GM12878 (cell line): ENCODE results near the gene PSMD3. TPM values are rescaled to one million over a fixed set of nuclear protein-coding genes. Genes with fewer than 3 reads are reported as not detected.
A peak's percentile ranks its signal among the peaks of the same experiment; 100 is the strongest.

ENCODE experiments used
- ATAC-seq: fragments of 200-7000 bp; cut with Tn5 transposase; 3 replicates; pipeline ENCODE4 v1.9.1; 2020; ENCODE audit warnings: mild to moderate bottlenecking, moderate library complexity
- BruUV-seq: library from RNA; stranded (reverse); fragments of 400-500 nt; replicated peaks from 2 replicates; lab custom pipeline; 2021; lab: Mats Ljungman, UMichigan
- CTCF ChIA-PET: fragments of 300-600 bp; sonication (Branson Sonifier 250); formaldehyde crosslinking; extraction: SDS; loops from one replicate; lab custom pipeline; 2021; ENCODE audit warnings: inconsistent platforms; lab: Yijun Ruan, JAX
- POLR2A ChIA-PET: fragments of 350-600 bp; formaldehyde crosslinking; extraction: SDS; loops from one replicate; lab custom pipeline; 2021; ENCODE audit warnings: inconsistent platforms; lab: Charles Lee
- RAD21 ChIA-PET: fragments of 300-600 bp; sonication (Branson Sonifier 250); formaldehyde crosslinking; loops from one replicate; lab custom pipeline; 2023; ENCODE audit warnings: antibody characterized with exemption; ENCODE audit not compliant: unreplicated experiment; lab: Charles Lee
- SMC1A ChIA-PET: fragments of 300-600 bp; sonication (Branson Sonifier 250); formaldehyde crosslinking; loops from one replicate; lab custom pipeline; 2023; ENCODE audit not compliant: unreplicated experiment, uncharacterized antibody; lab: Charles Lee
- DNase-seq: peaks from one replicate; pipeline ENCODE4 v3.0.0-alpha.2; 2011; ENCODE audit warnings: low read depth, low spot score
- FAIRE-seq: peaks from 3 replicates; lab custom pipeline; 2011; peaks lifted over from hg19 to GRCh38; lab: Jason Lieb, UNC
- H2AFZ ChIP-seq: 2 replicates; pipeline ENCODE4 v1.6.0; 2011; ENCODE audit warnings: low read depth, low read length, control low read depth; ENCODE audit not compliant: control insufficient read depth
- H3K27ac ChIP-seq: 2 replicates; pipeline ENCODE4 v1.5.1; 2011; ENCODE audit warnings: control low read depth; ENCODE audit not compliant: control insufficient read depth, insufficient read depth
- H3K27me3 ChIP-seq, 2 experiments: replicated peaks in 1 of 2; 2 replicates each; pipeline versions ENCODE4 v1.6.0 to v1.6.1; 2011; ENCODE audit warnings: low read length in 1 of 2; ENCODE audit not compliant: control insufficient read depth in 2 of 2, insufficient read depth in 2 of 2
- H3K36me3 ChIP-seq, 2 experiments: 2 replicates each; pipeline ENCODE4 v1.5.1; 2011; ENCODE audit warnings: low read length in 1 of 2; ENCODE audit not compliant: control insufficient read depth in 2 of 2, insufficient read depth in 2 of 2
- H3K4me1 ChIP-seq: 2 replicates; pipeline ENCODE4 v1.6.1; 2011; ENCODE audit warnings: mild to moderate bottlenecking, low read length, moderate library complexity, mixed read lengths; ENCODE audit not compliant: control insufficient read depth, insufficient read depth
- H3K4me2 ChIP-seq: 2 replicates; pipeline ENCODE4 v1.6.0; 2011; ENCODE audit warnings: control low read depth; ENCODE audit not compliant: control insufficient read depth, insufficient read depth
- H3K4me3 ChIP-seq: fragments of 200-600 bp; sonication (generic); 2 replicates; pipeline ENCODE4 v1.5.1; 2016
- H3K79me2 ChIP-seq: 2 replicates; pipeline ENCODE4 v1.6.0; 2011; ENCODE audit warnings: low read length; ENCODE audit not compliant: control insufficient read depth, insufficient read depth
- H3K9ac ChIP-seq: 2 replicates; pipeline ENCODE4 v1.8.0; 2011; ENCODE audit warnings: low read length, control low read depth, mixed read lengths; ENCODE audit not compliant: control insufficient read depth, insufficient read depth
- H3K9me3 ChIP-seq: replicated peaks from 3 replicates; pipeline ENCODE4 v1.5.1; 2011; ENCODE audit warnings: mild to moderate bottlenecking, low read length; ENCODE audit not compliant: control insufficient read depth, insufficient read depth
- H4K20me1 ChIP-seq: 2 replicates; pipeline ENCODE4 v1.6.0; 2011; ENCODE audit not compliant: control insufficient read depth, insufficient read depth
- ATF2 ChIP-seq: IDR thresholded peaks from 2 replicates; pipeline ENCODE4 v1.6.1; 2012; ENCODE audit warnings: low read length, inconsistent platforms
- GATAD2B ChIP-seq: fragments of 450-650 bp; conservative IDR thresholded peaks from 2 replicates; pipeline ENCODE4 v1.6.1; 2017; ENCODE audit warnings: low read depth, mild to moderate bottlenecking, moderate library complexity
- IKZF1 ChIP-seq: fragments of 450-650 bp; conservative IDR thresholded peaks from 2 replicates; pipeline ENCODE4 v1.6.1; 2017; ENCODE audit warnings: antibody characterized with exemption, mild to moderate bottlenecking
- MYB ChIP-seq: fragments of 150-350 bp; IDR thresholded peaks from 2 replicates; pipeline ENCODE4 v1.6.1; 2014; ENCODE audit warnings: mild to moderate bottlenecking, low read depth, low read length, borderline replicate concordance
- SPI1 ChIP-seq: IDR thresholded peaks from 2 replicates; pipeline ENCODE4 v1.6.1; 2011; ENCODE audit warnings: low read depth, mild to moderate bottlenecking, low read length, moderate library complexity, borderline replicate concordance; ENCODE audit not compliant: insufficient read depth
- TCF7 ChIP-seq: IDR thresholded peaks from 2 replicates; pipeline ENCODE4 v1.6.1; 2014; ENCODE audit warnings: antibody characterized with exemption, borderline replicate concordance
- WGBS: methylation state at CpG from one replicate; pipeline ENCODE4 v1.1.6; 2016; ENCODE audit warnings: low lambda C conversion rate; ENCODE audit not compliant: insufficient replicate concordance, insufficient coverage; ENCODE audit errors: missing lambda C conversion rate; 5-methylcytosine and 5-hydroxymethylcytosine counted together
- in situ Hi-C: fragments of 300-500 bp; cut with MboI; formaldehyde crosslinking; loops from 9 replicates; pipeline ENCODE4 v1.14.3; 2018; ENCODE audit warnings: mixed read lengths
- intact Hi-C: fragments of 100-400 bp; cut with micrococcal nuclease; formaldehyde crosslinking; loops from one replicate; pipeline ENCODE4 v1.14.2; 2022; ENCODE audit not compliant: unreplicated experiment
- polyA plus RNA-seq, 11 experiments: library from polyadenylated mRNA; depleted of rRNA in 4 of 11; unstranded in 6 of 11; stranded (reverse) in 5 of 11; fragments of >200 nt; fragmentation: Nextera tagmentation in 4 of 11; fragmentation: Illumina TruSeq in 1 of 11; extraction: Ambion mirVana in 4 of 11; extraction: Trizol in 1 of 11; gene quantifications; 1 replicate in 1 of 11; 2 replicates in 10 of 11; pipeline versions ENCODE4 v1.2.1 to v1.2.3, GENCODE V29; 2011 to 2016; ENCODE audit warnings: inconsistent platforms in 2 of 11, missing spikeins in 2 of 11, low read depth in 1 of 11
- total RNA-seq, 4 experiments: library from RNA; depleted of rRNA in 3 of 4; stranded (reverse); fragments of >200 nt in 3 of 4; fragmentation: Illumina TruSeq in 1 of 4; extraction: Trizol in 1 of 4; gene quantifications; 2 replicates each; pipeline versions ENCODE4 v1.2.1 to v1.2.3, GENCODE V29; 2013 to 2021

PSMD3 gene
- total and polyA plus RNA-seq, 10 of the 15 experiments (the other 5 are each of a cell fraction or from before 2014, with no cell fraction given), result 2.2 to 192 (median 129) TPM

GRCh38 chr17:39951924-39952679 lies 28.5 kb upstream of the PSMD3 start:
- ChIA-PET CTCF (no interaction called here), SMC1A (no interaction called here)
- Histone ChIP-seq H3K4me2 (peak overlapping the region; percentile 73), H2AFZ (peak overlapping the region; percentile 76), H3K27ac (no peak overlapping the region), H4K20me1 (no peaks in the 10 kb centered on the region)
- DNase-seq (no peak), FAIRE-seq (no peak)
- 0 out of 2 replicates have a peak, but pooled peaks have one; percentile 22 for TF ChIP-seq GATAD2B
- TF ChIP-seq MYB, result no peak
- TF ChIP-seq TCF7, result no peak
- TF ChIP-seq ATF2, result no peak
- TF ChIP-seq IKZF1, result no peak
- no peak for TF ChIP-seq SPI1
- TF ChIP-seq, all 136 proteins: peak for 1
- Histone ChIP-seq H3K79me2 (no peaks in the 10 kb centered on the region), H3K9ac (no peak overlapping the region), H3K9me3 (no peaks in the 10 kb centered on the region), H3K4me3 (peak overlapping the region; percentile 41; the same call in 1 of the 2 replicates), H3K27me3 (no peaks in the 10 kb centered on the region), H3K36me3 (no peaks in the 10 kb centered on the region), H3K4me1 (peaks cover 3% of the 10 kb centered on the region; the same call in 1 of the 2 replicates)
- WGBS, result 57% methylated on average over 22 of the region's 22 CpGs
- ChIA-PET RAD21 (interaction anchor here (0.6 to 1.5 kb wide), 2 partner anchors 14 to 28 kb away, joined by 3 read pairs; partner anchors contain the start of gene PSMD3), POLR2A (interaction anchor here (0.6 to 1.2 kb wide), 2 partner anchors 12 to 717 kb away, joined by 3 to 4 read pairs; no protein-coding TSS in a partner anchor)
- in situ Hi-C loops, result no loop called here
- no TSS peak for BruUV-seq
- intact Hi-C loops, result no loop called here
- ATAC-seq, result no peak
